ENCODE results near the gene SLC25A18. TPM values are rescaled to one million over a fixed set of nuclear protein-coding genes. Genes with fewer than 3 reads are reported as not detected.
"Not testable (repeated sequence)": the region's sequence is repeated elsewhere in the genome, so short reads cannot be mapped to it uniquely, and the experiment has no call there.

The SLC25A18 gene
- total RNA-seq, 2 donors from 2014 or later: not detected

DNA sequence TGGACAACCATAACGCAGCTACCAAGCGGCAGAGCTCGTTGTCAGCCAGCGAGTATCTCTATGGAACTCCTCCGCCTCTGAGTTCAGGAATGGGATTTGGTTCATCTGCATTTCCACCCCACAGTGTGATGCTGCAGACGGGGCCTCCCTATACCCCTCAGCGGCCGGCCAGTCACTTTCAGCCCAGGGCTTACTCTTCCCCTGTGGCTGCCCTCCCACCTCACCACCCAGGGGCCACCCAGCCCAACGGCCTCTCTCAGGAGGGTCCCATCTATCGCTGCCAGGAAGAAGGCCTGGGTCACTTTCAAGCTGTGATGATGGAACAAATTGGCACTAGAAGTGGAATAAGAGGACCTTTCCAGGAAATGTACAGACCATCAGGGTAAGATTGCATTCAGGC is 14.1 kb upstream of the SLC25A18 start:
- Mint-ChIP-seq H3K9me3 (no peaks in the 10 kb centered on the region), H3K4me1 (ENCODE audit: low read depth) (no peaks in the 10 kb centered on the region), H3K36me3 (ENCODE audit: insufficient read depth in 2 of 2) (no peaks in the 10 kb centered on the region), H3K27ac (no peak overlapping the region), H3K4me3 (no peak overlapping the region), H3K27me3 (ENCODE audit: low read depth) (no peaks in the 10 kb centered on the region)
- no peak for DNase-seq
- no peak for ATAC-seq (replicated peaks in 1 of 2)

DNA sequence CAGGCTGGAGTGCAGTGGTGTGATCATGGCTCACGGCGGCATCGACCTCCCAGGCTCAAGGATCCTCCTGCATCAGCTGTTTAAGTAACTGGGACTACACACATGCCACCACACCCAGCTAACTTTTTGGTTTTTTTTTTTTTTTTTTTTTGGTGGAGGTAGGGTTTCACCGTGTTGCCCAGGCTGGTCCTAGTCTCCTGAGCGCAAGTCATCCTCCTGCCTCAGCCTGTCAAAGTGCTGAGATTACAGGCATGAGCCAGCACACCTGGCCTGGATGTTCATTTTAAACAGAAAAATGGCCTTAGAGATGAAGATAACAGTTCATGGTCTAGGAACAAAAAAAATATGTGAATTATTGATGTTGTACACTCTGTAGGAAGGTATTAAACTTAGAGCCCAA is 13.6 kb upstream of the SLC25A18 start:
- Mint-ChIP-seq H3K4me1 (ENCODE audit: low read depth) (no peaks in the 10 kb centered on the region), H3K36me3 (ENCODE audit: insufficient read depth in 2 of 2) (no peaks in the 10 kb centered on the region)

GRCh38 chr22:17552737-17553136 is 10.6 kb upstream of the SLC25A18 start:
- H3K36me3 Mint-ChIP-seq (ENCODE audit: insufficient read depth in 2 of 2): no peaks in the 10 kb centered on the region
- DNase-seq (no peak), ATAC-seq (replicated peaks in 1 of 2) (no peak)
- H3K27me3 Mint-ChIP-seq (ENCODE audit: low read depth): no peaks in the 10 kb centered on the region
- no peaks in the 10 kb centered on the region for H3K4me1 Mint-ChIP-seq (ENCODE audit: low read depth)
- H3K4me3 Mint-ChIP-seq: no peak overlapping the region
- H3K27ac Mint-ChIP-seq: no peak overlapping the region
- no peaks in the 10 kb centered on the region for H3K9me3 Mint-ChIP-seq

More for the DNA sequence above, 13.6 kb upstream of the SLC25A18 start:
- Mint-ChIP-seq H3K4me3 (no peak overlapping the region), H3K27me3 (ENCODE audit: low read depth) (no peaks in the 10 kb centered on the region), H3K27ac (no peak overlapping the region), H3K9me3 (no peaks in the 10 kb centered on the region)
- DNase-seq: no peak
- no peak for ATAC-seq (replicated peaks in 1 of 2)

DNA sequence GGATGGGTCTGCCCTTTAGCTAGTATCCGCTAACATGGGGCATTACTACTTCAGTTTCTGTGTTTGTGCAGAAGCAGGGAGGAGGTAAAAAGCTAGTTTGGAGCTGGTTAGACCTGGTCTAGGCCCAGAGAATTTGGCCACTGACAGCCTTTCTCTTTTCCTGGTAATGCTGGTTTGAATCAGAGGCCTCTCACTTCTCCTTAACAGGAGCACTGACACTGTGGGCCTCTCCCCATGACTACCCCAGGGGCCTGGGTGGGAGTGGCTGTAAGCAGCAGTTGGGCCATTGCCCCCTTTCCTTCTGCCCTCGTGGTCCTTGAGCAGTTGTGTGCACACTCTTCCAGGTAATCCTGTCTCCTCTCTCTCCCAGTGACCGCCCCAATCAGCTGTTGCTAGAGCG is 8.5 kb upstream of the SLC25A18 start:
- H3K9me3 Mint-ChIP-seq: no peaks in the 10 kb centered on the region
- ATAC-seq (replicated peaks in 1 of 2): no peak
- H3K4me3 Mint-ChIP-seq: no peak overlapping the region

GRCh38 chr22:17559188-17559587 is 4.1 kb upstream of the SLC25A18 start:
- Mint-ChIP-seq H3K4me1 (ENCODE audit: low read depth) (no peaks in the 10 kb centered on the region), H3K27me3 (ENCODE audit: low read depth) (no peaks in the 10 kb centered on the region), H3K27ac (no peak overlapping the region), H3K4me3 (no peak overlapping the region), H3K9me3 (no peaks in the 10 kb centered on the region), H3K36me3 (ENCODE audit: insufficient read depth in 2 of 2) (no peaks in the 10 kb centered on the region)
- ATAC-seq (replicated peaks in 1 of 2) (no peak), DNase-seq (no peak)

More for the DNA sequence above, 8.5 kb upstream of the SLC25A18 start:
- no peaks in the 10 kb centered on the region for H3K27me3 Mint-ChIP-seq (ENCODE audit: low read depth)
- no peak overlapping the region for H3K27ac Mint-ChIP-seq
- no peaks in the 10 kb centered on the region for H3K4me1 Mint-ChIP-seq (ENCODE audit: low read depth)
- no peaks in the 10 kb centered on the region for H3K36me3 Mint-ChIP-seq (ENCODE audit: insufficient read depth in 2 of 2)
- DNase-seq: no peak

DNA sequence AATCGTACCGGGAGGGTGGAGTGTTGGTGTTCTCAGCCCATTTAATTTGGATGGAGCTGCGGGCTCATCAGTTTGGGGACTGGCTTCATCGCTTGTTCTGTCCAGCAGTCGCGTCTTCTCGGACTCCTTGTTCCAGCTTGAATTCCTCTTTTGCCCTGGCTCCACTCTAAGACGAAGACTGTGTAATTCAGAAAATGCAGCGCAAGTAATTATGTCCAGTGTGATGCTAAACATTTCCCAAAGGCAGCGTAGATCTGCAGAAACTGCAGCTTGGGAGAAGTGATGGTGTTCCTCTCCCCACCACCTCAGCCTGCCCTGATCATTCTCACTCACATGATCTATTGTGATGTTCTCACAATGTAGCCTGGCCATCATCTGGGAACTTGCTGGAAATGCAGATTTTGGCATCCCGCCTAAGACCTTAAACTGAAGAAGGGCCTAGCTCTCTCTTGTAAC is 666 bp downstream of the SLC25A18 start:
- no peak for ATAC-seq (replicated peaks in 1 of 2)
- H3K4me1 Mint-ChIP-seq (ENCODE audit: low read depth): no peaks in the 10 kb centered on the region
- no peak overlapping the region for H3K4me3 Mint-ChIP-seq
- H3K27ac Mint-ChIP-seq: no peak overlapping the region
- H3K27me3 Mint-ChIP-seq (ENCODE audit: low read depth): peaks cover 8% of the 10 kb centered on the region
- DNase-seq: no peak
- H3K36me3 Mint-ChIP-seq (ENCODE audit: insufficient read depth in 2 of 2): no peaks in the 10 kb centered on the region
- no peaks in the 10 kb centered on the region for H3K9me3 Mint-ChIP-seq

DNA sequence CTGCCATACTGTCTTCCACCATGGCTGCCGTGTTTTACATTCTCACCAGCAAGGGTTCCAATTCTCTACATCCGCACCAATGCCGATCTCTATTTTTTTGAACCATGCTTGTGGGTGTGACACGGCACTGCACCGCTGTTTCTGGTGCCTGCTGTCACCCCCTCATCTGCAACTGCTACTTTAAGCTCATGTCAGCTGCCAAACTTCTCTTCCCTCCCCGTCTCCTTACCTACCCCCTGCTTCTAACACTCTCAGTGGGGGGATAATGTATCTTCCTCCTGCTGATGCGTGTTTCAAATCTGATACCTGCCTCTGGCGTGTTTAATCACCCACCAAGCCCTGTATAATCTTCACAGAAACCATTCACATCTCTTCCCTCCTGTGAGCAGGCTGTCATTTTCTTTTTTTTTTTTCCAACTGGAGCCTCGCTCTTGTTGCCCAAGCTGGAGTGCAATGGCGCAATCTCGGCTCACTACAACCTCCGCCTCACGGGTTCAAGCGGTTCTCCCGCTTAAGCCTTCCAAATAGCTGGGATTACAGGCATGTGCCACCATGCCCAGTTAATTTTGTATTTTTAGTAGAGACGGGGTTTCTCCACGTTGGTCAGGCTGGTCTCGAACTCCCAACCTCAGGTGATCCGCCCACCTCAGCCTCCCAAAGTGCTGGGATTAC is 2.9 kb downstream of the SLC25A18 start:
- H3K4me1 Mint-ChIP-seq (ENCODE audit: low read depth); ATAC-seq (replicated peaks in 1 of 2); DNase-seq; H3K9me3 Mint-ChIP-seq; H3K27ac Mint-ChIP-seq; H3K36me3 Mint-ChIP-seq (ENCODE audit: insufficient read depth in 2 of 2); H3K27me3 Mint-ChIP-seq (ENCODE audit: low read depth); H3K4me3 Mint-ChIP-seq: not testable (repeated sequence)

DNA sequence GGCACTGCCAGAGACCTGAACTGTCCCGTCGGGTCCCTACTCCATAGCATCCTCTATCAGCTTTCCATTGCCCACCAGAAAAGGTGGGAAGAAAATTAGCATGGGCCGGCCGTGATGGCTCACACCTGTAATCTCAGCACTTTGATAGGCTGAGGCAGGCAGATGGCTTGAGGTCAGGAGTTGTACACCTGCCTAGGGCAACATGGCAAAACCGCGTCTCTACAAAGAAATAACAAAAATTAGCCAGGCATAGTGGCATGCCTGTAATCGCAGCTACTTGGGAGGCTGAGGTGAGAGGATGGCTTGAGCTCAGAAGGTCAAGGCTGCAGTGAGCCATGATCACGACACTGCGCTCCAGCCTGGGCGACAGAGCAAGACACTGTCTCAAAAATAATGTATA is 3.5 kb downstream of the SLC25A18 start:
- H3K4me1 Mint-ChIP-seq (ENCODE audit: low read depth): no peaks in the 10 kb centered on the region
- no peaks in the 10 kb centered on the region for H3K36me3 Mint-ChIP-seq (ENCODE audit: insufficient read depth in 2 of 2)
- H3K9me3 Mint-ChIP-seq: no peaks in the 10 kb centered on the region
- no peak overlapping the region for H3K27ac Mint-ChIP-seq
- no peak overlapping the region for H3K4me3 Mint-ChIP-seq
- DNase-seq (no peak), ATAC-seq (replicated peaks in 1 of 2) (no peak)
- H3K27me3 Mint-ChIP-seq (ENCODE audit: low read depth): peaks cover 8% of the 10 kb centered on the region

DNA sequence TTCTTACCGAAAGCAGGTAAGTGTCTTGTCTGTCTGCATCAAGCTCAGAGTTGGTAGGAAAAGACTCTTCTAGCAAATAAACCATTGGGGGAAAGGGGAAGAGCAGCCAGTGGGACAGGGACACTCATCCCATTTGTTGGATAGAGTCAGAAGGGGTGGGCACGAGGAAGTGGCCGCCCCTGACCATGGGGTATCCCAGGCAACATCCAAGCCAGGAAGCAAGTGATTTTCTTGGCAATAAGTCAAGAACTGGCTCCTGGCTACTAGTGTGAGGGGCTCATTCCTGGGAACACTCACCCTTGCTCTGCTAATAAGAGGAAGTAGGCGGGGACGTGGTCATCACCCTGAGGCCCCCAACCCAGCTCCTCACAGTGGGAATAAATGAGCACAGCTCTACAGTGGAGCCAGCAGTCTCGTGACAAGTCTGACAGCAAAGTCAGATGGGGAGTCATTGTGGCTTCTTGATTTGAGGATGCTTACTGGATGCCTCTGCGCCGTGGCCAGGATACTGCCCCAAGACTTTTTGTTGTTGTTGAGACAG is 6.7 kb downstream of the SLC25A18 start:
- ATAC-seq (replicated peaks in 1 of 2) (peak in 1 of 2 donors; percentile 74), DNase-seq (no peak)
- no peaks in the 10 kb centered on the region for H3K36me3 Mint-ChIP-seq (ENCODE audit: insufficient read depth in 2 of 2)
- H3K27me3 Mint-ChIP-seq (ENCODE audit: low read depth): peaks cover 8% of the 10 kb centered on the region
- H3K4me3 Mint-ChIP-seq: no peak overlapping the region
- H3K27ac Mint-ChIP-seq: no peak overlapping the region
- no peaks in the 10 kb centered on the region for H3K4me1 Mint-ChIP-seq (ENCODE audit: low read depth)
- H3K9me3 Mint-ChIP-seq: no peaks in the 10 kb centered on the region

GRCh38 chr22:17570851-17571631 is 7.7 kb downstream of the SLC25A18 start:
- H3K9me3 Mint-ChIP-seq: no peaks in the 10 kb centered on the region
- no peak overlapping the region for H3K4me3 Mint-ChIP-seq
- no peak for DNase-seq
- H3K36me3 Mint-ChIP-seq (ENCODE audit: insufficient read depth in 2 of 2): no peaks in the 10 kb centered on the region
- ATAC-seq (replicated peaks in 1 of 2): no peak
- H3K4me1 Mint-ChIP-seq (ENCODE audit: low read depth): no peaks in the 10 kb centered on the region
- peaks cover 6% of the 10 kb centered on the region for H3K27me3 Mint-ChIP-seq (ENCODE audit: low read depth)
- no peak overlapping the region for H3K27ac Mint-ChIP-seq

DNA sequence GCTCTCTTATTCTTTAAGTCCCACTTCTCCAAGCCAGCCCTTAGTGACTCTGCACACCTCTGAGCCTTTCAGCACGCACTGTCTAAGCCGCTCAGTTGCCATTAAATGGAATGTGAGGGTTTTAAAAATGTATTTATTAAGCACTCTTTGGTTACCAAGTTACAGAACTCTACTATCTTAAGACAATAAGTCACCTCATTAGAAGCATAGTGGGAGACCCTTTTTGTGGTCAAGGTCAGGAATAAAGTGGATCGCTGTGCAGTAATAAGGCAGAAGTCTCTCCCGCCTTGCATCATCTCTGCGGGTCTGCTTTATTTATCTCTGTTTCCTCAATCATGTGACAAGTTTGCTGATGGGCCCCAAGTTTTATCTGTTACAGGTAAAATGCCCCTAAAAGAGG is 11.9 kb downstream of the SLC25A18 start:
- Mint-ChIP-seq H3K27ac (no peak overlapping the region), H3K36me3 (ENCODE audit: insufficient read depth in 2 of 2) (no peaks in the 10 kb centered on the region), H3K27me3 (ENCODE audit: low read depth) (no peaks in the 10 kb centered on the region), H3K4me3 (no peak overlapping the region), H3K4me1 (ENCODE audit: low read depth) (no peaks in the 10 kb centered on the region), H3K9me3 (no peaks in the 10 kb centered on the region)
- DNase-seq (no peak), ATAC-seq (replicated peaks in 1 of 2) (no peak)

DNA sequence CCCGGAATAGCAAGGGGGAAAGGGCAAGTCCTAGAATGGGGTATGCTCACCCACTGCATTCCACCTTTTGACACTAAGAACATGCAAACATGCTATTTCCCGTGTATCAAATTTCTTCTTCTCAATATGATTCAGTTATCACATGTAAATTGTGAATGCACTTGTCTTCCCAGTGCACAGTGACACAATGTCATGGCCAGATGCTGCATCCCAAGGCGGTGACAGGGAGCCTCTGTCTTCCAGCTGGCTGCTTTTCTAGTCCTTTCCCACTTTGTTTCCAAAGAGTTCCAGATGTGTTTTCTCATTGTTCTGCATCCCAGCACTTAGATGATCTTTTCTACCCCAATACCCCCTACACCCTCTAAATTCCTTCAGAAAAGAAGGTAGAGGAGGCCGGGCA is 12.4 kb downstream of the SLC25A18 start:
- Mint-ChIP-seq H3K9me3 (no peaks in the 10 kb centered on the region), H3K27ac (no peak overlapping the region), H3K4me1 (ENCODE audit: low read depth) (no peaks in the 10 kb centered on the region), H3K36me3 (ENCODE audit: insufficient read depth in 2 of 2) (no peaks in the 10 kb centered on the region), H3K27me3 (ENCODE audit: low read depth) (no peaks in the 10 kb centered on the region), H3K4me3 (no peak overlapping the region)
- DNase-seq: no peak
- ATAC-seq (replicated peaks in 1 of 2): no peak

- Mint-ChIP-seq H3K4me1 (ENCODE audit: low read depth) (no peaks in the 10 kb centered on the region), H3K36me3 (ENCODE audit: insufficient read depth in 2 of 2) (no peaks in the 10 kb centered on the region), H3K9me3 (no peaks in the 10 kb centered on the region), H3K27me3 (ENCODE audit: low read depth) (no peaks in the 10 kb centered on the region), H3K27ac (no peak overlapping the region), H3K4me3 (no peak overlapping the region)
- ATAC-seq (replicated peaks in 1 of 2): peak; percentile 32 to 61
- DNase-seq: peak in 1 of 2 donors; percentile 13
Observed at GRCh38 chr22:17576470-17576869, 13.2 kb downstream of the SLC25A18 start.

Measured in activated T-cell treated with anti-CD3 and anti-CD28 coated beads, Interleukin-2, amount 50 U/mL, for 72 hours (primary cell).